ENCODE measurements around the gene HILPDA. TPM values are rescaled to one million over a fixed set of nuclear protein-coding genes. Genes with fewer than 3 reads are reported as not detected.
"Not testable (repeated sequence)": the region's sequence is repeated elsewhere in the genome, so short reads cannot be mapped to it uniquely, and the experiment has no call there.

The HILPDA gene
- total RNA-seq, 1 donor from 2014 or later: 24.9 TPM

DNA sequence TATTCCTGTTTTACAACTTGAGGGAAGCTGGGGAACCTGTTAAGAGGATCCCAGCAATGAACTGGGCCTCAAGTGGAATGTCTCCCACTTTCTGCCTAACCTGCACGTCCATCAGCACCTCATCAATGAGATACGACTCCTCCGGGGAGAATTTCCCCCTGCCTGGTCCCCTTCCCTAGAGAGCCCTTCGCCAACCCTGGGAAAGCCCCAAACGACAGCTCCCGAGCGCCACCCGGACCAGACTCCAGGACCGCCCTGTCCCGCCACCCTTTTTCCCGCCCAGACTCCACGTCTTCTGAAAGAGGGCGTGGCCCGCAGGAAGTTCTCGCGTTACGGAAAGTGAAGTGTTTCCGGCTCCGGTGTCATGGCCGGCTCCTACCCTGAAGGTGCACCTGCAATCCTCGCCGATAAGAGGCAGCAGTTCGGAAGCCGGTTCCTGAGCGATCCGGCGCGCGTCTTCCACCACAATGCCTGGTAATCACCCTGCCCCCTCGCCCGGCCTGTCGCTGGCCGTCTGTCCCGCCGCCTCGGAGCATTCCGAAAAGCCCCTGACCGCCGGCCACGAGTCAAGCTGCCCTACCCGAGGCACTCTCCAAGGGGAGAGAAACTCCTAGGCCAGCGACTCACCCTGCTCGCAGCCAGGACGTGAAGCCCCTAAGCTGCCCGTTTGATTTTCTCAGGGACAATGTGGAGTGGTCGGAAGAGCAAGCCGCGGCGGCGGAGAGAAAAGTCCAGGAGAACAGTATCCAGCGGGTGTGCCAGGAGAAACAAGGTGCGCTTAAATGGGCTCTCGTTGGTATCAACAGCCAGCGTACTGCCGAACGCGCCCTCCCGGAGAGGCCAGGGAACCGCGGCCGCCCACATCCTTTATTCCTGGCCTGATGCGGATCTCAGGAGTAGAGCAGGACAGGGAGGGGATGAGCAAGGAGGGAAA is 21.0 kb downstream of the HILPDA start, which contains the start of gene METTL2B:
Gene METTL2B, plus strand, starts transcription at position 347 of the 934 bp plus-strand sequence. Its CDS starts 18 bp downstream, at position 365.
- H3K4me1 Mint-ChIP-seq (ENCODE audit: low read depth, unreplicated experiment); H3K9me3 Mint-ChIP-seq (ENCODE audit: unreplicated experiment); H3K27me3 Mint-ChIP-seq (ENCODE audit: unreplicated experiment); H3K36me3 Mint-ChIP-seq (ENCODE audit: unreplicated experiment): not testable (repeated sequence)
- peak; percentile 86 for DNase-seq
- Mint-ChIP-seq H3K4me3 (ENCODE audit: unreplicated experiment) (peak within 1 kb of the TSS; percentile 99), H3K27ac (ENCODE audit: unreplicated experiment) (peak within 1 kb of the TSS; percentile 95)
- TF ChIP-seq, protein P1, sequence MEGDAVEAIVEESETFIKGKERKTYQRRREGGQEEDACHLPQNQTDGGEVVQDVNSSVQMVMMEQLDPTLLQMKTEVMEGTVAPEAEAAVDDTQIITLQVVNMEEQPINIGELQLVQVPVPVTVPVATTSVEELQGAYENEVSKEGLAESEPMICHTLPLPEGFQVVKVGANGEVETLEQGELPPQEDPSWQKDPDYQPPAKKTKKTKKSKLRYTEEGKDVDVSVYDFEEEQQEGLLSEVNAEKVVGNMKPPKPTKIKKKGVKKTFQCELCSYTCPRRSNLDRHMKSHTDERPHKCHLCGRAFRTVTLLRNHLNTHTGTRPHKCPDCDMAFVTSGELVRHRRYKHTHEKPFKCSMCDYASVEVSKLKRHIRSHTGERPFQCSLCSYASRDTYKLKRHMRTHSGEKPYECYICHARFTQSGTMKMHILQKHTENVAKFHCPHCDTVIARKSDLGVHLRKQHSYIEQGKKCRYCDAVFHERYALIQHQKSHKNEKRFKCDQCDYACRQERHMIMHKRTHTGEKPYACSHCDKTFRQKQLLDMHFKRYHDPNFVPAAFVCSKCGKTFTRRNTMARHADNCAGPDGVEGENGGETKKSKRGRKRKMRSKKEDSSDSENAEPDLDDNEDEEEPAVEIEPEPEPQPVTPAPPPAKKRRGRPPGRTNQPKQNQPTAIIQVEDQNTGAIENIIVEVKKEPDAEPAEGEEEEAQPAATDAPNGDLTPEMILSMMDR (IDR thresholded peaks at IDR 0.05; ENCODE audit: partially characterized antibody, unreplicated experiment): peak; percentile 61

DNA sequence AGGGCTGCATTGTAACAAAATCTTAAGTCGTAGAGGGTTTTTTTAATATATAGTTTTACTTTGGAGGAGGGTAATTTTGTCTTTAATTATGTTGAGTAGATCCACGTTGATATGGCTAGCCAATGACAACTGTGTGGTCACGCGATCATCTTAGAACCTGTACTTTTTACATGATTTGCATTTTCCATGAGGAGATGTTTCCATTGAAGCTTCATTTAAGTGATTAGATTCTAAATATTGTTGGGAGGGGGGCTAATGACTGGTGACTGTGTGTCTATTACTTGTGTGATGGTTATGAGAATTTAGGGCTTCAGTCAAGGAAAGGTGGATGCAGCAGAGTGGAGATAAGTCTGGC is 21.6 kb downstream of the HILPDA start:
- H3K27me3 Mint-ChIP-seq (ENCODE audit: unreplicated experiment); H3K36me3 Mint-ChIP-seq (ENCODE audit: unreplicated experiment); H3K4me1 Mint-ChIP-seq (ENCODE audit: low read depth, unreplicated experiment); H3K9me3 Mint-ChIP-seq (ENCODE audit: unreplicated experiment); DNase-seq: not testable (repeated sequence)
- H3K27ac Mint-ChIP-seq (ENCODE audit: unreplicated experiment): peak overlapping the region; percentile 95
- peak overlapping the region; percentile 99 for H3K4me3 Mint-ChIP-seq (ENCODE audit: unreplicated experiment)

DNA sequence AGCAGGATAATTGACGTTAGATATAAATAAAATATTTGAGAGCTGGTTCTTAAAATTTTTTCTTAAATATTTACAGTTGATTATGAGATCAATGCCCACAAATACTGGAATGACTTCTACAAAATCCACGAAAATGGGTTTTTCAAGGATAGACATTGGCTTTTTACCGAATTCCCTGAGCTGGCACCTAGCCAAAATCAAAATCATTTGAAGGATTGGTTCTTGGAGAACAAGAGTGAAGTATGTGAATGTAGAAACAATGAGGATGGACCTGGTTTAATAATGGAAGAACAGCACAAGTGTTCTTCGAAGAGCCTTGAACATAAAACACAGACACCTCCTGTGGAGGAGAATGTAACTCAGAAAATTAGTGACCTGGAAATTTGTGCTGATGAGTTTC is 23.4 kb downstream of the HILPDA start:
- DNase-seq; H3K27me3 Mint-ChIP-seq (ENCODE audit: unreplicated experiment); H3K27ac Mint-ChIP-seq (ENCODE audit: unreplicated experiment); H3K36me3 Mint-ChIP-seq (ENCODE audit: unreplicated experiment); H3K9me3 Mint-ChIP-seq (ENCODE audit: unreplicated experiment); H3K4me3 Mint-ChIP-seq (ENCODE audit: unreplicated experiment); H3K4me1 Mint-ChIP-seq (ENCODE audit: low read depth, unreplicated experiment): not testable (repeated sequence)

DNA sequence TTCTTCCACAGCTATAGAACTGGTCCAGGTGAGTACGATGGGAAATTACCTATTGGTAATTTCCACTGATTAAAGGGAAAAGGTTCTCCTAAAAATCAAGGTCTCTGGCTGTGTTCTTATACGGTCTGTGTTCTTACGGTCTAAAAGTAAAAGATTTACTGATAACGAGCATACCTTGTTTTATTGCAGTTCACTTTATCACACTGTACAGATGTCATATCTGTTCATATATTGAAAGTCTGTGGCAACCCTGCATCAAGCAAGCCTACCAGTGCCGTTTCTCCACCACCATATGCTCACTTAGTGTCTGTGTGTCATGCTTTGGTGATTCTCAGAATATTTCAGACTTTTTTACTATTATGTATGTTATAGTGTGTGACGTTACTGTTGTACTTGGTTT is 32.5 kb downstream of the HILPDA start:
- H3K27ac Mint-ChIP-seq (ENCODE audit: unreplicated experiment): not testable (repeated sequence)

DNA sequence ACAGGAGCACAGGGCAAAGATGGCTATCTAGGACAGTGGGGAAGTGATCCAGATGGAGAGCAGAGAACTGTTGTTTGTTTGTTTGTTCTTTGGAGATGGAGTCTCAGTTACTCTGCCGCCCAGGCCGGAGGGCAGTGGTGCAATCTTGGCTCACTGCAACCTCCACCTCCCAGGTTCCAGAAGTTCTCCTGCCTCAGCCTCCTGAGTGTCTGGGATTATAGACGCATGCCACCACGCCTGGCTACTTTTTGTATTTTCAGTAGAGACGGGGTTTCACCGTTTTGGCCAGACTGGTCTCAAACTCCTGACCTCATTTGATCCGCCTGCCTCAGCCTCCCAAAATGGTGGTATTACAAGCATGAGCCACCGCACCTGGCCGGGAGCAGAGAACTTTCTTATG is 41.7 kb downstream of the HILPDA start:
- no peaks in the 10 kb centered on the region for H3K36me3 Mint-ChIP-seq (ENCODE audit: unreplicated experiment)
- no peak overlapping the region for H3K27ac Mint-ChIP-seq (ENCODE audit: unreplicated experiment)
- TF ChIP-seq, protein P1 (IDR thresholded peaks at IDR 0.05; ENCODE audit: partially characterized antibody, unreplicated experiment): no peak
- H3K27me3 Mint-ChIP-seq (ENCODE audit: unreplicated experiment): no peaks in the 10 kb centered on the region
- DNase-seq: no peak
- H3K4me1 Mint-ChIP-seq (ENCODE audit: low read depth, unreplicated experiment): no peaks in the 10 kb centered on the region
- no peak overlapping the region for H3K4me3 Mint-ChIP-seq (ENCODE audit: unreplicated experiment)
- H3K9me3 Mint-ChIP-seq (ENCODE audit: unreplicated experiment): no peaks in the 10 kb centered on the region

More for the DNA sequence above, 32.5 kb downstream of the HILPDA start:
- not testable (repeated sequence) for DNase-seq; H3K4me1 Mint-ChIP-seq (ENCODE audit: low read depth, unreplicated experiment); H3K9me3 Mint-ChIP-seq (ENCODE audit: unreplicated experiment); H3K27me3 Mint-ChIP-seq (ENCODE audit: unreplicated experiment); H3K4me3 Mint-ChIP-seq (ENCODE audit: unreplicated experiment); H3K36me3 Mint-ChIP-seq (ENCODE audit: unreplicated experiment)

DNA sequence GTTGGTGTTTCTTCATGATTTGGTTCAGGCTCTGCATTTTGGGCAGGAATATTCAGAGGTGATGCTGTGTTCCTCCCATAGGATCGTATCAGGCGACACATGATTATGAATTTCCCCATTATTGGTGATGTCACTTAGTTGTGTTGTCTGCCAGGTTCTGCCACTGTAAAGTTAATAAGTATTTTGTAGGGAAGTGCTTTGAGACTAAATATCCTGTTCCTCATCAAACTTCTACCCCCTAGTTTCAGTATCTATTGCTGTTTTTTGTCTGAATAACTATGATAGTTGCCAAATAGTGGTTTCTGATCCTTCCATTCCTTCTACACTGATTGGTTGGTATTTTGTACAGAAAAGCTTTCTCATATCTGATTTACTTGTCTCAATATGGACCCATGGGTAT is 49.7 kb downstream of the HILPDA start:
- not testable (repeated sequence) for H3K9me3 Mint-ChIP-seq (ENCODE audit: unreplicated experiment); H3K4me1 Mint-ChIP-seq (ENCODE audit: low read depth, unreplicated experiment); H3K36me3 Mint-ChIP-seq (ENCODE audit: unreplicated experiment); H3K27me3 Mint-ChIP-seq (ENCODE audit: unreplicated experiment); H3K4me3 Mint-ChIP-seq (ENCODE audit: unreplicated experiment); DNase-seq; H3K27ac Mint-ChIP-seq (ENCODE audit: unreplicated experiment)

DNA sequence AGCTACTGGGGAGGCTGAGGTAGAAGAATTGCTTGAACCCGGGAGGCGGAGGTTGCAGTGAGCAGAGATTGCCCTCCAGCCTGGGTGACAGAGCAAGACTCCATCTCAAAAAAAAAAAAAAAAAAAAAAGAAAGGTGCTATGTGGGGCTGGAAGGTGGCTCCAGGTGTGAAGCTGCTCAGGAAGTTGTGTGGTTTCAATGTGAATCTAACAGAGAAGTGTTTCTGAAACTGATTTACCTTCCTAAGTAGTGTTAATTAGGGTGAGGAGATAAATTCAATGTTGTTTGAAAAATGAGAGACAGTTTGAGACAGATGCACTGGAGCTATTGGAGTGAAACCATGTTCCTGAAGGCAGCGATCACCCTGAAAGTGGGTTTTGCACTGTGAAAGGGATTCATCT is 51.1 kb downstream of the HILPDA start:
- not testable (repeated sequence) for DNase-seq; H3K27me3 Mint-ChIP-seq (ENCODE audit: unreplicated experiment); H3K9me3 Mint-ChIP-seq (ENCODE audit: unreplicated experiment); H3K4me1 Mint-ChIP-seq (ENCODE audit: low read depth, unreplicated experiment); H3K36me3 Mint-ChIP-seq (ENCODE audit: unreplicated experiment); H3K4me3 Mint-ChIP-seq (ENCODE audit: unreplicated experiment); H3K27ac Mint-ChIP-seq (ENCODE audit: unreplicated experiment)

DNA sequence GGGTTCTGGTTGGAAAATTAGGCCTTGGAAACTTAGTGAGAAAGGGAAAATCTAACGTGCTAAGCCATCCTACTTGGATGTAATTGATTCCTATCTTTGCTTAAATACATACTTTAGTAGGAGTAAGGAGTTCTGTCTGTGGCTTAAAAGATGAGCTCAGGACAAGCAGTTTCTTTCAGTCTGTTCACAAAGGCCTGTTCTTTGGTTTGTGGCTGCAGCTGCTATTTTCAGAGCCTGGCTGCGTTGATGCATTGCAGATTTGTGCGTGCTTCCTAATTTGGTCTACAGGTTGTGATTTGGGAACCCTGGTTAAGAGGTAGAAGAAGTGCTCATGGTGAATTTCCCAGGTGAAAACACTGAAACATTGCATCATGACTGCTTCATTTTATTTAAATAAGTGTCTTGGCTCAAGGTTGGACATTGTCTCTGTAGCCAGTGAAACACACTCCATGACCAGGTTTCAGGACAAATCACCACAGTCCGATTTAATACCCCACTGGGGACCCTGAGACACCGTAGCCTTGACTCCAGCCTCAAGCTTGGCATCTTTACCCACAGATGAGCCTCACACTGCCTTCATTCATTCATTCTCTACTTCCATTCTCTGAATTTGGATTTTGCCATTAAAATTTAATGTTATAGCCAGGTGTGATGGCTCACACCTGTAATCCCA is 51.8 kb downstream of the HILPDA start:
- not testable (repeated sequence) for H3K4me3 Mint-ChIP-seq (ENCODE audit: unreplicated experiment); H3K27ac Mint-ChIP-seq (ENCODE audit: unreplicated experiment); H3K36me3 Mint-ChIP-seq (ENCODE audit: unreplicated experiment); H3K9me3 Mint-ChIP-seq (ENCODE audit: unreplicated experiment); DNase-seq; H3K27me3 Mint-ChIP-seq (ENCODE audit: unreplicated experiment); H3K4me1 Mint-ChIP-seq (ENCODE audit: low read depth, unreplicated experiment)
